ENCODE data around the gene CHKB.

CHKB gene, protein sequence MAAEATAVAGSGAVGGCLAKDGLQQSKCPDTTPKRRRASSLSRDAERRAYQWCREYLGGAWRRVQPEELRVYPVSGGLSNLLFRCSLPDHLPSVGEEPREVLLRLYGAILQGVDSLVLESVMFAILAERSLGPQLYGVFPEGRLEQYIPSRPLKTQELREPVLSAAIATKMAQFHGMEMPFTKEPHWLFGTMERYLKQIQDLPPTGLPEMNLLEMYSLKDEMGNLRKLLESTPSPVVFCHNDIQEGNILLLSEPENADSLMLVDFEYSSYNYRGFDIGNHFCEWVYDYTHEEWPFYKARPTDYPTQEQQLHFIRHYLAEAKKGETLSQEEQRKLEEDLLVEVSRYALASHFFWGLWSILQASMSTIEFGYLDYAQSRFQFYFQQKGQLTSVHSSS

GRCh38 chr22:50582493-50583293, at the start of gene CHKB:
Gene CHKB (minus strand): TSS chr22:50582849. CDS start chr22:50582781, 68 bp downstream.
- peaks cover 26% of the 10 kb centered on the region for H3K4me1 Mint-ChIP-seq (ENCODE audit: low read depth)
- no peaks in the 10 kb centered on the region for H3K27me3 Mint-ChIP-seq
- peak within 1 kb of the TSS; percentile 95 for H3K27ac Mint-ChIP-seq
- no peaks in the 10 kb centered on the region for H3K9me3 Mint-ChIP-seq
- peak; percentile 98 for DNase-seq
- peaks cover 46% of the 10 kb centered on the region for H3K36me3 Mint-ChIP-seq (ENCODE audit: low read depth)
- H3K4me3 Mint-ChIP-seq: peak within 1 kb of the TSS; percentile 94

DNA sequence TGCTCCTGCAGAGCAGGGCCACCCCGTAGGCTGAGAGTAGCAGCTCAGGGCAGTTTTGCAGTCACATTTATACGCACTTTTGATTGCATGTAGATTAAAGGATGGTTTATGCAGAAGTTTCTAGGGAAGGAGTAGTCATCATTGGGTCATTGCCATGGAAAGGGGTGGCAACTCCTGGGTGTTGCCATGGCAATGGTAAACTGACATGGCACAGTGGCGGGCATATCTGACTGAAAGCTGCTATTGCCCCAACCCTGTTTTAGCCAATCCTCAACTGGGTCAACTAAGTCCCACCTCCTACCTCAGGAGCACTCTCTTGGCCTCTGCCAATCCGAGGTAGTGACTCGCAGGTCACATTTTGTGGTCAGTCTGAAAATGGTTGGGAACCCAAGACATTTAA, 47.7 kb upstream of the CHKB start:
- no peaks in the 10 kb centered on the region for H3K27me3 Mint-ChIP-seq
- peaks cover 22% of the 10 kb centered on the region for H3K4me1 Mint-ChIP-seq (ENCODE audit: low read depth)
- no peak overlapping the region for H3K4me3 Mint-ChIP-seq
- DNase-seq: no peak
- H3K9me3 Mint-ChIP-seq: no peaks in the 10 kb centered on the region
- peaks cover 2% of the 10 kb centered on the region for H3K36me3 Mint-ChIP-seq (ENCODE audit: low read depth)
- H3K27ac Mint-ChIP-seq: no peak overlapping the region

DNA sequence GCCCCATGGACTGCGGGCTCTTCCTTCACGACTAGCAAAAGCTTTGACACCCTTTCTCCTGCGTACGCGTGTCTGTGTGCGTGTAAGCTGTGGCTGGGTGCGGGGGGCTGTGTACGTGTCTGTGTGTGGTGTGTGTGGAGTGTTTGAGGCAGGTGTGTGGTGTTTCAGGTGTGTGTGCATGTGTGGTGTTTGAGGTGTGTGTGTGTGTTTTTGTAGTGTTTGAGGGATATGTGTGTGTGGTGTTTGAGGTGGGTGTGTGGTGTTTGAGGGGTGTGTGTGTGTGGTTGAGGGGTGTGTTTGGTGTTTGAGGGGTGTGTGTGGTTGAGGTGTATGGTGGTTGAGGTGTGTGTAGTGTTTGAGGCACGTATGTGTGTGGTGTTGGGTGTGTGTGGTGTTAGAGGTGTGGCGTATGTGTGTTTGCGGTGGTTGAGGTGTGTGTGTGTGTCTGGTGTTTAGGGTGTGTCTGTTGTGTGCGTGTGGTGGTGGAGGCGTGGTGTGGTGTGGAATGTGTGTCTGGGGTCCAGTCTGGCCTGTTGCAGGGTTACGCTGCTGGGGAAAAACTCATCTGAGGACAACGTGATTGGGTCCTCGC, 46.0 kb upstream of the CHKB start:
- Mint-ChIP-seq H3K27ac (peak overlapping the region; percentile 86), H3K4me3 (peak overlapping the region; percentile 88), H3K36me3 (ENCODE audit: low read depth) (peaks cover 15% of the 10 kb centered on the region), H3K4me1 (ENCODE audit: low read depth) (peaks cover 22% of the 10 kb centered on the region), H3K9me3 (no peaks in the 10 kb centered on the region), H3K27me3 (no peaks in the 10 kb centered on the region)
- no peak for DNase-seq

GRCh38 chr22:50627642-50628542, 45.2 kb upstream of the CHKB start, which contains the start of gene ARSA:
Gene ARSA (minus strand): TSS chr22:50628152. CDS start chr22:50627779, 373 bp downstream.
- Mint-ChIP-seq H3K4me3 (peak within 1 kb of the TSS; percentile 88), H3K9me3 (no peaks in the 10 kb centered on the region), H3K27ac (peak within 1 kb of the TSS; percentile 86)

DNA sequence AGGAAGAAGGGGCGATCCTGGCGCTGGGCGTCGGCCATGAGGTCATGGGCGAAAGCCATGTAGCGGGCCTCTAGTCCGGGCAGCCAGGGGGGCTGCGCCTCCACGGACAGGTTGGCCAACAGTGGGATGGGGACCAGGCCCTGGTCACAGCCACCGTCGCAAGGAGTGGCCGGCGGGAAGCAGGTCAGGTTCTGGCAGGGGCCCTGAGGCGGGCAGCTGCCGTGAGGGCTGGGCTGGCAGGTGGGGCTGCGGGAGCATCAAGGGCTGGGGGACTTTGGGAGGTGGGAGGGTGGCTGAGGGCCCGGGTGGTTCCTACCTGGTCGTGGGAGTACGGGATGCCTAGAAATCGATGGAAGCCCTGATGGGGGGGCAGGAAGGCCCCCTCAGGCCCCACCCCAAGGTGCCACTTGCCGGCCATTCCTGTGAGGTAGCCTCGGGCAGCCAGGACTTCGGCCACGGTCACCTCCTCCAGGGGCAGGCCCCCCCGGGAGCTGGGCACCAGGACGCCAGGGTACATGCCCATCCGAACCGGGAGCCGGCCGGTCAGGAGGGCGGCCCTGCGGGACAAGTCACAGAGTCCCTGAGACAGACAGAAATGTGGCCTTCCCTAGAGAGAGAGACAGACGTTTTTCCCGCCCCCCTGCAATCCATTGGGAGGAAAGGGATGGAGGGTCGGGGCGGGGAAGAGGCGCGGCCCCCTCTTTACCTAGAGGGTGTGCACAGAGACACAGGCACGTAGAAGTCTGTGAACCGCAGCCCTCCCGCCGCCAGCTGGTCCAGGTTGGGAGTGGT, 44.4 kb upstream of the CHKB start:
- Mint-ChIP-seq H3K36me3 (ENCODE audit: low read depth) (peaks cover 15% of the 10 kb centered on the region), H3K4me1 (ENCODE audit: low read depth) (peaks cover 33% of the 10 kb centered on the region), H3K27me3 (no peaks in the 10 kb centered on the region), H3K27ac (peak overlapping the region; percentile 83), H3K9me3 (no peaks in the 10 kb centered on the region), H3K4me3 (peak overlapping the region; percentile 88)
- DNase-seq: no peak

More at GRCh38 chr22:50627642-50628542, 45.2 kb upstream of the CHKB start, which contains the start of gene ARSA:
- peak; percentile 82 for DNase-seq
- Mint-ChIP-seq H3K36me3 (ENCODE audit: low read depth) (peaks cover 15% of the 10 kb centered on the region), H3K27me3 (no peaks in the 10 kb centered on the region), H3K4me1 (ENCODE audit: low read depth) (peaks cover 25% of the 10 kb centered on the region)

- Mint-ChIP-seq H3K9me3 (no peaks in the 10 kb centered on the region), H3K27me3 (no peaks in the 10 kb centered on the region), H3K4me3 (peak overlapping the region; percentile 69), H3K27ac (peak overlapping the region; percentile 83), H3K36me3 (ENCODE audit: low read depth) (peaks cover 15% of the 10 kb centered on the region), H3K4me1 (ENCODE audit: low read depth) (peaks cover 40% of the 10 kb centered on the region)
- no peak for DNase-seq
These were observed 43.7 kb upstream of the CHKB start for GRCh38 chr22:50626314-50626849.

- H3K9me3 Mint-ChIP-seq: no peaks in the 10 kb centered on the region
- peaks cover 15% of the 10 kb centered on the region for H3K36me3 Mint-ChIP-seq (ENCODE audit: low read depth)
- H3K27me3 Mint-ChIP-seq: no peaks in the 10 kb centered on the region
- no peak for DNase-seq
- peaks cover 46% of the 10 kb centered on the region for H3K4me1 Mint-ChIP-seq (ENCODE audit: low read depth)
- no peak overlapping the region for H3K4me3 Mint-ChIP-seq
- H3K27ac Mint-ChIP-seq: peak overlapping the region; percentile 83
These were observed 43.1 kb upstream of the CHKB start for GRCh38 chr22:50625568-50626313.

DNA sequence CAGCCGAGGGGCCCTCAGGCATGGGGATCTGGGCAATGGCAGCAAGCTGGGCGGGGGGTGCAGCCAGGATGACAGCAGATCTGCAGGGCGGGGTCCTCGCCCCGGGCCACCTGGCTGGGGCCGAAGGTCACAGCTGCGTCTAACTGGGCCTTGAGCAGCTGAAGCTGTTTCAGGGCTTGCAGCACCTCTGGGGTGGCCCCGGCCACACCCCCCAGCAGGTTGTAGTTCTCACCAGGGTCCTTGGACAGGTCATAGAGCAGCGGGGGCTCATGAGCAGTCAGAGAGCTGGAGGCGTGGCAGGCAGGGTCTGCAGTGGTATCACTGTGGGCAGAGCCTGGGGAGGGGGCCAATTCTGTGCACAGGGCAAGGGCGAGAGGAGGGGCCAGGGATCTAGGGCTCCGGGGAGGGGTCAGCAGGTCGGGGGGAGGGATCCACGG, 42.5 kb upstream of the CHKB start:
- Mint-ChIP-seq H3K4me1 (ENCODE audit: low read depth) (peaks cover 49% of the 10 kb centered on the region), H3K9me3 (no peaks in the 10 kb centered on the region), H3K36me3 (ENCODE audit: low read depth) (peaks cover 15% of the 10 kb centered on the region), H3K27ac (peak overlapping the region; percentile 8), H3K4me3 (no peak overlapping the region), H3K27me3 (no peaks in the 10 kb centered on the region)
- DNase-seq: no peak

- Mint-ChIP-seq H3K4me1 (ENCODE audit: low read depth) (peaks cover 51% of the 10 kb centered on the region), H3K4me3 (no peak overlapping the region), H3K36me3 (ENCODE audit: low read depth) (peaks cover 15% of the 10 kb centered on the region), H3K9me3 (no peaks in the 10 kb centered on the region), H3K27me3 (no peaks in the 10 kb centered on the region), H3K27ac (no peak overlapping the region)
- DNase-seq: no peak
These were observed 41.9 kb upstream of the CHKB start for GRCh38 chr22:50624347-50625130.

- Mint-ChIP-seq H3K9me3 (no peaks in the 10 kb centered on the region), H3K36me3 (ENCODE audit: low read depth) (peaks cover 15% of the 10 kb centered on the region), H3K4me3 (no peak overlapping the region), H3K27ac (peak overlapping the region; percentile 98), H3K27me3 (no peaks in the 10 kb centered on the region), H3K4me1 (ENCODE audit: low read depth) (peaks cover 44% of the 10 kb centered on the region)
- no peak for DNase-seq
These were observed 40.2 kb upstream of the CHKB start for GRCh38 chr22:50622723-50623327.

- peak overlapping the region; percentile 74 for H3K4me3 Mint-ChIP-seq
- peak; percentile 56 for DNase-seq
- H3K9me3 Mint-ChIP-seq: no peaks in the 10 kb centered on the region
- peaks cover 15% of the 10 kb centered on the region for H3K36me3 Mint-ChIP-seq (ENCODE audit: low read depth)
- H3K4me1 Mint-ChIP-seq (ENCODE audit: low read depth): peaks cover 44% of the 10 kb centered on the region
- H3K27me3 Mint-ChIP-seq: no peaks in the 10 kb centered on the region
- peak overlapping the region; percentile 98 for H3K27ac Mint-ChIP-seq
These were observed 39.5 kb upstream of the CHKB start for GRCh38 chr22:50621948-50622722.
